Upper lobe of left lung (tissue), 4 donors: ENCODE data around the gene PLG.

Source experiments
- POLR2A ChIP-seq, 4 donors: fragments of 450-650 bp; IDR thresholded peaks; one replicate each; pipeline ENCODE4 v1.5.1; 2016 to 2017; ENCODE audit warnings: antibody characterized with exemption in 4 of 4, mild to moderate bottlenecking in 2 of 4
- TF ChIP-seq, protein P1 (sequence below), 6 experiments: fragments of 450-650 bp in 4 of 6; fragments of 200-600 bp in 2 of 6; sonication (generic) in 2 of 6; IDR thresholded peaks; one replicate each; pipeline ENCODE4 v1.5.1; 2016 to 2019; ENCODE audit warnings: antibody characterized with exemption in 6 of 6

DNA sequence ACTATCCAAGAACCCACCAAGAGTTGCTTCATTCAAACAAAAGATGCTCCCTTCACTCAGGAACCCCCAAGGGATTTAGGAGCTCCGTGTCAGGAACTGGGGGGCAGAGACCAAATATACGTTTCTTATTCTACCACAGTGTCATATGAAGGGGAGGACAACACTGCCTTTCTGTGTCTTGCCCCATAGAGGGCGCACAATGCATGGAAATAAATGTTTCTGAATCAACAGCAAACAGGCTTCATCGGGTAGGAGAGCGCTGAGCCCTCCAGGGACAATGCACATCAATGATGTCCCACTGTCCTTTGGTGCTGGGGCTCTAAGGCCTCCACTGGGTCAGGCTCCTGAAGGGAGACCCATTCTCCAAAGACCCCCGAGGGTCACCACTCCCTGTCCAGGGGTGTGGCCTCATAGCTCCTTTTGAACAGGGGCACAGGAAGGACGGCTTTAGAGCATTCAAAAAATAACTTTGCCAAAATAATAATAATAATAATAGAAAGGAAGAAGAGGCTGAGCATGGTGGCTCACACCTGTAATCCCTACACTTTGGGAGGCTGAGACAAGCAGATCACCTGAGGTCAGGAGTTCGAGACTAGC is 31.1 kb downstream of the PLG start:
- TF ChIP-seq POLR2A (IDR thresholded peaks at IDR 0.05) = no peak
- TF ChIP-seq, protein P1, sequence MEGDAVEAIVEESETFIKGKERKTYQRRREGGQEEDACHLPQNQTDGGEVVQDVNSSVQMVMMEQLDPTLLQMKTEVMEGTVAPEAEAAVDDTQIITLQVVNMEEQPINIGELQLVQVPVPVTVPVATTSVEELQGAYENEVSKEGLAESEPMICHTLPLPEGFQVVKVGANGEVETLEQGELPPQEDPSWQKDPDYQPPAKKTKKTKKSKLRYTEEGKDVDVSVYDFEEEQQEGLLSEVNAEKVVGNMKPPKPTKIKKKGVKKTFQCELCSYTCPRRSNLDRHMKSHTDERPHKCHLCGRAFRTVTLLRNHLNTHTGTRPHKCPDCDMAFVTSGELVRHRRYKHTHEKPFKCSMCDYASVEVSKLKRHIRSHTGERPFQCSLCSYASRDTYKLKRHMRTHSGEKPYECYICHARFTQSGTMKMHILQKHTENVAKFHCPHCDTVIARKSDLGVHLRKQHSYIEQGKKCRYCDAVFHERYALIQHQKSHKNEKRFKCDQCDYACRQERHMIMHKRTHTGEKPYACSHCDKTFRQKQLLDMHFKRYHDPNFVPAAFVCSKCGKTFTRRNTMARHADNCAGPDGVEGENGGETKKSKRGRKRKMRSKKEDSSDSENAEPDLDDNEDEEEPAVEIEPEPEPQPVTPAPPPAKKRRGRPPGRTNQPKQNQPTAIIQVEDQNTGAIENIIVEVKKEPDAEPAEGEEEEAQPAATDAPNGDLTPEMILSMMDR (IDR thresholded peaks at IDR 0.05) = peak; percentile 20 to 63 (median 50)
